Endothelial cell of umbilical vein (primary cell): ENCODE data around the gene COMMD9.

ENCODE experiments used
- POLR2A ChIP-seq: IDR thresholded peaks from 2 replicates; pipeline ENCODE4 v1.6.1; 2012; ENCODE audit warnings: low read depth, mild to moderate bottlenecking, control low read depth, low read length
- POLR2AphosphoS5 ChIP-seq: IDR thresholded peaks from 2 replicates; pipeline ENCODE4 v1.6.1; 2012; ENCODE audit warnings: low read depth, mild to moderate bottlenecking, control low read depth, low read length, moderate library complexity; ENCODE audit not compliant: insufficient read depth
- TF ChIP-seq, protein P1 (sequence below), 2 donors: IDR thresholded peaks; 1 replicate in 1 of 2; 2 replicates in 1 of 2; pipeline ENCODE4 v1.5.1; 2011; ENCODE audit warnings: low read length in 2 of 2, mild to moderate bottlenecking in 2 of 2, moderate library complexity in 2 of 2, control low read depth in 1 of 2, inconsistent platforms in 1 of 2, low read depth in 1 of 2; ENCODE audit not compliant: insufficient read depth in 1 of 2; ENCODE audit errors: extremely low read depth in 1 of 2

GRCh38 chr11:36249246-36249645, 40.0 kb downstream of the COMMD9 start:
- TF ChIP-seq, protein P1, sequence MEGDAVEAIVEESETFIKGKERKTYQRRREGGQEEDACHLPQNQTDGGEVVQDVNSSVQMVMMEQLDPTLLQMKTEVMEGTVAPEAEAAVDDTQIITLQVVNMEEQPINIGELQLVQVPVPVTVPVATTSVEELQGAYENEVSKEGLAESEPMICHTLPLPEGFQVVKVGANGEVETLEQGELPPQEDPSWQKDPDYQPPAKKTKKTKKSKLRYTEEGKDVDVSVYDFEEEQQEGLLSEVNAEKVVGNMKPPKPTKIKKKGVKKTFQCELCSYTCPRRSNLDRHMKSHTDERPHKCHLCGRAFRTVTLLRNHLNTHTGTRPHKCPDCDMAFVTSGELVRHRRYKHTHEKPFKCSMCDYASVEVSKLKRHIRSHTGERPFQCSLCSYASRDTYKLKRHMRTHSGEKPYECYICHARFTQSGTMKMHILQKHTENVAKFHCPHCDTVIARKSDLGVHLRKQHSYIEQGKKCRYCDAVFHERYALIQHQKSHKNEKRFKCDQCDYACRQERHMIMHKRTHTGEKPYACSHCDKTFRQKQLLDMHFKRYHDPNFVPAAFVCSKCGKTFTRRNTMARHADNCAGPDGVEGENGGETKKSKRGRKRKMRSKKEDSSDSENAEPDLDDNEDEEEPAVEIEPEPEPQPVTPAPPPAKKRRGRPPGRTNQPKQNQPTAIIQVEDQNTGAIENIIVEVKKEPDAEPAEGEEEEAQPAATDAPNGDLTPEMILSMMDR (IDR thresholded peaks at IDR 0.05; ENCODE audit: extremely low read depth in 1 of 2, insufficient read depth in 1 of 2, low read depth in 1 of 2, low read length in 2 of 2), result no peak
- TF ChIP-seq POLR2AphosphoS5, result no peak
- TF ChIP-seq POLR2A, result no peak
